Right hindlimb (tissue), 1 donor: ENCODE results near the gene LRRC56.
A peak's percentile ranks its signal among the peaks of the same experiment; 100 is the strongest.

ENCODE experiments used
- DNase-seq: peaks from one replicate; pipeline ENCODE4 v3.0.0-alpha.2; 2018

The LRRC56 gene

GRCh38 chr11:528166-528814, 9.0 kb upstream of the LRRC56 start:
- no peak for DNase-seq

GRCh38 chr11:528815-529727, 8.3 kb upstream of the LRRC56 start:
- DNase-seq = peak; percentile 63

- DNase-seq = no peak
Measured at GRCh38 chr11:529728-530411, 7.5 kb upstream of the LRRC56 start.

- DNase-seq = no peak
Measured at GRCh38 chr11:530960-531831, 6.1 kb upstream of the LRRC56 start.

GRCh38 chr11:531919-532526, 5.3 kb upstream of the LRRC56 start:
- no peak for DNase-seq

- no peak for DNase-seq
Measured at GRCh38 chr11:532527-532985, 4.8 kb upstream of the LRRC56 start.

GRCh38 chr11:532986-533585, 4.2 kb upstream of the LRRC56 start:
- DNase-seq = no peak

GRCh38 chr11:533586-534395, 3.5 kb upstream of the LRRC56 start:
- DNase-seq = no peak

GRCh38 chr11:534396-535209, 2.7 kb upstream of the LRRC56 start:
- no peak for DNase-seq

- DNase-seq = no peak
Measured at GRCh38 chr11:535210-535518, 2.2 kb upstream of the LRRC56 start.

- peak; percentile 95 for DNase-seq
Measured at GRCh38 chr11:535519-536454, 1.5 kb upstream of the LRRC56 start, which contains the start of gene HRAS. Gene HRAS, minus strand, starts transcription at chr11:535576.

GRCh38 chr11:537622-538430, 499 bp downstream of the LRRC56 start:
- peak; percentile 20 for DNase-seq

- DNase-seq = peak; percentile 20
Measured at GRCh38 chr11:538431-539051, 1.2 kb downstream of the LRRC56 start.

- DNase-seq = peak; percentile 22
Measured at GRCh38 chr11:539971-540481, 2.7 kb downstream of the LRRC56 start.

- DNase-seq = peak; percentile 18
Measured at GRCh38 chr11:540583-541432, 3.5 kb downstream of the LRRC56 start.

- peak; percentile 14 for DNase-seq
Measured at GRCh38 chr11:541433-541885, 4.1 kb downstream of the LRRC56 start.
